ENCODE data around the gene RBM28.

RBM28 gene

GRCh38 chr7:128257458-128257857 is 86.2 kb downstream of the RBM28 start:
- no peak for DNase-seq

GRCh38 chr7:128255271-128255670 is 88.4 kb downstream of the RBM28 start:
- no peak for DNase-seq

- no peak for DNase-seq
Measured at GRCh38 chr7:128254470-128254869, 89.2 kb downstream of the RBM28 start.

DNA sequence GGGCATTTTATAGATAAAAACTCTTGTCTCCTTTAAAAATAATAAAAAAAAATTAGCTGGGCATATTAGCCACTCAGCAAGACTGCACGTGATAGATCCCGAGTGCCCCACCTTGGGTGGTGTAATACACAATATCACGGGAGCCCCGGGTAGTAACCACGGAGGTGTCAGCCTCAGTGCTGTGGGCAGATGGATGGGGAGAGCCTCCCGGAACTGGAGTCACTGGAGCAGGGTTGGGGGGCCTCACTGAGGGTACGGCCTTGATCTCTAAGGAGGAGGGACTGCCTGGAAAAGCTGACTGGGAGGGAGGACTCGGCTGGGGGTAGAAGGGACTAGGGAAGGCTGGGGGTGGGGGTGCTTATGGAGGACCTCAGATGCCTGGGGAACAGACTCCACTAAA is 90.0 kb downstream of the RBM28 start:
- DNase-seq: no peak

GRCh38 chr7:128251337-128251736 is 92.4 kb downstream of the RBM28 start:
- no peak for DNase-seq
